HG03095 (cell line): Measurements from ENCODE around the gene ANKZF1.
A peak's percentile ranks its signal among the peaks of the same experiment; 100 is the strongest.

Source experiments
- ATAC-seq: cut with Tn5 transposase; IDR thresholded peaks from one replicate; pipeline ENCODE4 v1.9.1; 2021; ENCODE audit warnings: moderate library complexity; ENCODE audit not compliant: unreplicated experiment

The ANKZF1 gene

DNA sequence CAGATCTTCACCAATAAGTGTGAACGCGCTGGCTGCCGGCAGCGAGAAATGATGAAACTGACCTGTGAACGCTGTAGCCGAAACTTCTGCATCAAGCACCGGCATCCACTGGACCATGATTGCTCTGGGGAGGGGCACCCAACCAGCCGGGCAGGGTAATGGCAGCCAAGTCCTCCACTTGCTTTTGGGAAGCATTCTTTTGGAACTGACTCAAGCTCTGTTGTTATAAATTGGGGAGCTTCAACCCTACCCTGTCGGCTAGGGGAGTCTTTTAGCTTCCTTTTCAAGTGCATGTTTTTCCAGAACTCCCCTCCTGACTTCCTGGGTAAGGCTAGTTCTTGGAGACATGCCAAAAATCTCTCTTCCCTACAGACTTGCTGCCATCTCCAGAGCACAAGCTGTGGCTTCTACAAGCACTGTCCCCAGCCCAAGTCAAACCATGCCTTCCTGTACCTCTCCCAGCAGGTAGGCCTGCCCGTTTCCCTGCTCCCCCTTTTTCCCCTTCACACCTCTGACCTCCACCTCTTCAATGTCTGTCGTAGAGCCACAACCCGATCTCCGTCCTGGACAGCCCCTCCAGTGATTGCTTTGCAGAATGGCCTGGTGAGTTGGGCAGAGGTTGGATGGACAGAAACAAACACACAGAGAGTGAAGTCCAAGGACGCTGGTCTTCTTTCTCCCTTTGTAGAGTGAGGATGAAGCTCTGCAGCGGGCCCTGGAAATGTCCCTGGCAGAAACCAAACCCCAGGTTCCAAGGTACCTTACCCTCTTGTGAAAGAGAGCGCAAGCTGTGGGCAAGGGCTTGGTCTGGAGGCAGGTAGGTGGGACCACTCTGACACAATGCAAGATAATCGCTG, 21.5 kb upstream of the ANKZF1 start:
- no peak for ATAC-seq

DNA sequence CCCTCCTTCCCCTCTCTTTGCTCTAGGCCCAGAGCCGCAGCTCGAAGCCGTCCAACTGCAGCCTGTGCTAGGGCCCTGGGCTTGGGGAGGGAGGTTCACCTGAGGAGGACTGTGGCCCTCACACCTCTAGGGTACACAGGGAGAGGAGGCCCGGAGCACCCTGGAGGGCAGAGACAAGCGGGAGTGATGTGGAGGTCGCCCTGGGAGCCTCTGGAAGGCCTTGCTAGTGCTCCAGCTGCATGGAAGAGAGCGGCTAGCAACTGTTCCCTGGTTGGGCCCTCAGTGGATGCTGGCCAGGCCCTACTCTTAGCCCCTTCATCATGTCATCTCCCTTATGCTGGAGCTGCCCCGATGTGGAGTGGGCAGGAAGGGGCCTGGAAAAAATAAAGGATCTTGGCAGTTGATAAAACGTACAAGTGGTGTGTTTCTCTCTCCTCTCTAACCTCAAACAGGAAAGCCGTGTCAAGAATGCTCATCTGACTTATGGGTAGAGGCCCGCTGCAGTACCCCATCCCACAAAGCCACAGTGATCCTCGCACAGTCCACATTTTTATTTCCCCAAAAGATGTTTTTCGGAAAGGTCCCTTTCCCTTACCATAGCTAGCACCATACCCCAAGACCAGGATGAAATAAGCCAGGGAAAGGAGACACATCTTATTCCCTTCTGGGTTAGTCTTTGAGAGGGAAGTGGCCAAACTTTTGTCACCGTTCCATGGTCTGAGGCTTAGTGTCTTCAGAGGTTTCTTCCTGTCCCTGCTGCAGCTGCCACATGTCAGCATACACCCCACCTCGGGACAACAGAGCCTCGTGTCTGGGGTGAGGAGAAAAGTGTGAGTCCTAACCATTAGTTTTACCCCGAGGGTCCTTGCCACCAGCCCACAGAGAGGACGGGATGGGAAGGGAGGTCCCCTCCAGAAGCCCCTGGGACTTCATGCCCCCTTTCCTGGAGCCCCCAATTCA, 20.1 kb upstream of the ANKZF1 start:
- no peak for ATAC-seq

DNA sequence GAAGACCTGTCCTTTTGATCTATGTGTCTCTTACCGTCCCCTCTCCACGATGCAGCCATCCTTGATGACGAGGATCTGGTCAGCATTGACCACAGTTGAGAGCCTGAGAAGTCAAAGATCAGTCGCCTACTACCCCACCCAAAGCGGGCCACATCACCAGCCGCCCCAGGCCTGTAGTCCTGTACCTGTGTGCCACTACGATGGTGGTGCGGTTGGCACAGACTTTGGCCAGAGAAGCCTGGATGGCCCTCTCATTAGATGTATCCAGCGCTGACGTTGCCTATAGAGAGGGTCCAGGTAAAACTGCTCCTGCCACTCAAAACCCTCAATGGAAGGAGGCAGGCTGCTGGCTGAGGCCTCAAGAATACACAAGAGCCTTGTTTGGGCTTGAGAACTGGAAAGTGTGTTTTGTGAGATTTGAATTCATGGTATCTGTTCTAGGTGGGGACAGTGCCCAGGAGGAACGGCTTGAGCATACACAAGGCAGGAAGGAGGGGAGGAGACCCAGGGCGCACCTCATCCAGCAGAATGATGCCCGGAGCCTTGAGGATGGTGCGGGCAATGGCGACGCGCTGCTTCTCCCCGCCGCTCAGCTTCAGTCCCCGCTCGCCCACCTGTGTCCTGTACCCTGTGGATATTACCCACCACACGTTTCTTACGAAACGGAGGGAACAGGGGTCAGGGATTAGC, 19.3 kb upstream of the ANKZF1 start:
- no peak for ATAC-seq

DNA sequence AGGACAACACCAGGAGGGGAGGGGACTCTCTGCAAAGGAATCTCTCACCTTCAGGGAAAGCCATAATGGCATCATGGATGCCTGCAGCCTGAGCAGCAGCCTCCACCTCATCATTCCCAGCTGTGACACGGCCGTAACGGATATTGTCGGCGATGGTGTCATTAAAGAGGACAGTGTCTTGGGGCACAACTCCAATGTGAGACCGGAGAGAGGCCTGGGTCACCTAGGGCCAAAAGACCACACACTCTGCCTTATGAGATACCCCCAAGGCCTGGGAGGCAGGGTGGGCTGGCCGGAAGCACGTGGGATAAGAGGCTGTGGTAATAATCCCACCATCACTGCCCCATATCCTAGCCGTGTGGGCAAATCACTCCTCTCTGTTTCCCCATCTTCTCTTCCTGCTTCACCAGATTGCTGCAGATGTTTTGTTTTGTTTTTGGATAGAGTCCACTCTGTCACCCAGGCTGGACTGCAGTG, 18.7 kb upstream of the ANKZF1 start:
- ATAC-seq = no peak

DNA sequence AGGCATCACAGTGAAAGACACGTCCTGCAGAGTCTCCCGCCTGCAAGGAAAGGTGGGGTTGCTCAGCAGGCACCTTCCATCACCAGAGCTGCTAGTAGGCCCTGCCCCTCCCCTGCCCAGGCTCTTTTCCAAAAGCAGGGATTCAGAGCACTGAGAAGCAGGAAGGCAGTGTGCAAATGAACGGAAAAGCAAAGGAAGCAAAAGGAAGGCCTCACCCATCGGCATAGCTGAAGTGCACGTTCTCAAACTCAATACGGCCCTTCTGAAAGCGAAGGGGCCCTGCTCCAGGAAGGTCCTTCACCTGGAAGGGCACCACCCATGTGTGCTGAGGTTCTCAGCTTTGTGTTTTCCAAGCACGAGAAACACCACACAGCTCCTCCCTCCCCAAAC, 16.6 kb upstream of the ANKZF1 start:
- no peak for ATAC-seq

DNA sequence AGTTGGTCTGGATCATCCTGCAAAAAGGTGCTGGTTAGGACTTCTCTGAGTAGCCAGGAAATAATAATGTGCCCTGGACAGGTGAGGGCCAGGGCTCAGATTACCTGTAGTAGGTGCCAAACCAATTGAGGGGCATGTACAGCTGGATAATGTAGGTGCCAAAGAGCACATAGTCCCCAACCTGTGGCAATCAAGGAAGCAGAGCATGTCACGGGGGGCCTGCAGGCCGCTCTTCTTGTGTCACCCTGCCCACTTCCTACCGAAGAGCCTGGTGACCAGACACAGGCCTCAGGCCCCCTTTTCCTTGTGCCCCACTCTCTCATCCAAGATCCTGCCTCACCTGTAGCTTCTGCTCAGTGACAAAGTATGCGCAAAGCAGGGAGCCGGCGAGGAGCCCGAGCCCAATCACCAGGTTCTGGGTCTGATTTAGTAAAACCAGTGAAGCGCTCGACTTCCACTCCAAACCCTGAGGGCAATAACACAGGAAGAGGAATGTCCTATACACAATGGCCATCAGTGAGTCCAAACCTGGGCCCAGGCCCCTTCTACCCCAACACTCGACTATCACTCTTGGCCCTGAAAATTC, 16.0 kb upstream of the ANKZF1 start:
- no peak for ATAC-seq

DNA sequence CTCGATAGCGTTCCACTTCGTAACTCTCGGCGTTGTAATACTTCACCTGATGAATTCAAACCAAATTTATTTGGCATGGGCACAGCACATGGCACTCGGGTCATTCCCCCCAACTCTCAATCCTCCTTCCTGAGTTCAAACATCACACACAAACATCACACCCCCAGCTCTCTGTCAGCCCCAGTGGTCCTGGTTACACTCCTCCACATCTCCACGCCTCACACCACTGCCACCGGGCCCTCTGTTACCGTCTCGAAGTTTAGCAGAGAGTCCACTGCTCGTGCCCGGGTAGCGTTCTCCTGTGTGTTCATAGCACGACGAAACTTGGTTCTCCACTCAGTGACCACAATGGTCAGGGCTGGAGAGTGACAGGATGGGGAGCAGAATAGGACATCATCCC, 15.5 kb upstream of the ANKZF1 start:
- no peak for ATAC-seq

DNA sequence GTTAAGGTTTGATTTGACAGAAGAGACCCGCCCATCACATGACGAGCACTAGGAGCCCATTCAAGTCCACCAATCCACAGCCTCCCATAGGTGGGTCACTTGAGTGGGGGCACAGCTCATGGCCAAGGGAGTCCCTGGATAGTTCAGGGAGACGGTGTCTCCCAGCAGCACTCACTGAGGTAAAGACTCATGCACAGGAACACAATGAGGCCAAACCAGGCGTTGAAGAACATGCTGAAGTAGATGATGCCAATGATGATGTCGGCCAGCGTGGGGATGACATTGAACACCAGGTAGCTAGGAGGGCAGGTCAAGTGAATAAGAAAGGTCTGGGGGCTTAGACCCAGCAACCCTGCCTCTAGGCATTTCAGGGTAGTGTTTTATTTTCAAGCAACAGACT, 14.8 kb upstream of the ANKZF1 start:
- ATAC-seq = no peak

DNA sequence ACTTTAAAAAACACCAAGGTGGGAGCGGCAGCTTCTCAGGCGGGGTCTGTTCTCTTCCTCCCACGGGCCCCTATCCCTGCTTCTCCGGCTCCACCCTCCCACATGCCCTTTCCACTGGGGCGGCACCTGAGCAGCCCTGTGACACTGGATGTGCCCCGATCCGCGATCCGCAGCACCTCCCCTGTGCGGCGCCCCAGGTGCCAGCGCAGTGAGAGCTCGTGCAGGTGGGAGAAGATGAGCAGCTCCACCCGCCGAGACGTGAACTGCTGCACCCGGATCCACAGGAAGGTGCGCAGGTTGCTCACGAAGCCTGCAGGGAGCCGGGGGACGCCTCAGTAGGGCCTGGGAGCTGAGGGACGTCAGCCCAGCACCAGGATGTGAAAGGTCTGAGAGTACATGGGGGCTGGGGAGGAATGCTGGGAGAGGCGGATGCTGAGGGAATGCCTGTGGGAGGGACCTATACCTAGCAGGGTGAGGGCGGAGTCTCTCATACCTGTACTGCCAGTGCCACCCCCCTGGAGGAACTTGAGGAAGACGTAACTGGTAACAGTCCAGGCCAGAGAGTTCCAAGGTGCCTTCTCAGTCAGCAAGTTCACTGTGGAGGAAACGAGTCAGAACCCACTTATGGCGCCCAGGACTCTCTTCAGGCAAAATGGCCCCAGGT, 13.6 kb upstream of the ANKZF1 start:
- no peak for ATAC-seq

DNA sequence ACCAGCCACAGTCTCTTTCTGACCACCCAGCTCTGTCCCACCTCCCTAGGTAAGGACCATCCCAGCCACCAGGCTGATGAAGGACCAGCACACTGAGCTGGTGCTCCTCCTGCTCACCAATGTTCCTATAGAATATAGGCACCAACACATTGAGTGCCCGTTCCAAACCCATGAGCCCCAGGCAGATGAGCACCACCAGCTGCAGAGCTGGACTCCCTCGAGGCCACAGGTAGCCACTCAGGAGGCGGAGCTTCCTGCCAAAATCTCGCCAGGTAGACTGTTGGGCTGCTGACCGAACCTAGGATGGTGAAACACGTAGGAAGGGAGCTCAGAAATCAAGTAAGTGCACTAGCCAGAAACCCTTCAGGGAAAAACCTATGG, 13.1 kb upstream of the ANKZF1 start:
- no peak for ATAC-seq

DNA sequence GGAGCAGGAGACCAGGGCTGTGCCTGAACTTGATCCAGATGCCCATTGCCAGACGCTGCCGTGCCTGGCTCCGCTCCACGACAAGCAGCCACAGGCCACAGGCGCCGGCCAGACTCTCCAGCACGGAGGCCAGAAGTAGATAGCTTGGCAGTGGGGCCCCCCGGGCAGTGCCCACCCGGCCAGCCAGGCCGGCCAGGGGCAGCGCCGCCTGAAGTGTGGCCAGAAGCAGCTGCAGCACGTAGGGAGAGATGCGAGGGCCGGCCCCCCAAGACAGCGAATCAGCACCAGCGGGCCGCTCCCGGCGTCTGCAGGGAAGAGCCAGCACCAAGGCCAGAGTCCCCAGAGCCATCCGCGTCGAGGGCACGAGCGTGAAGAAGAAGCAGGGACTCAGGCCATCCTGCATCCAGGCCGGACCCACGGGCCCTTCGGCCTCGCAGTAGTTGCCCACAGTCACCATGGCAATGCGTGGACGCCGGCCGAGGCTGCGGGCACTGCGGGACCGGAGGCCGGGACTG, 11.3 kb upstream of the ANKZF1 start:
- peak; percentile 22 for ATAC-seq

DNA sequence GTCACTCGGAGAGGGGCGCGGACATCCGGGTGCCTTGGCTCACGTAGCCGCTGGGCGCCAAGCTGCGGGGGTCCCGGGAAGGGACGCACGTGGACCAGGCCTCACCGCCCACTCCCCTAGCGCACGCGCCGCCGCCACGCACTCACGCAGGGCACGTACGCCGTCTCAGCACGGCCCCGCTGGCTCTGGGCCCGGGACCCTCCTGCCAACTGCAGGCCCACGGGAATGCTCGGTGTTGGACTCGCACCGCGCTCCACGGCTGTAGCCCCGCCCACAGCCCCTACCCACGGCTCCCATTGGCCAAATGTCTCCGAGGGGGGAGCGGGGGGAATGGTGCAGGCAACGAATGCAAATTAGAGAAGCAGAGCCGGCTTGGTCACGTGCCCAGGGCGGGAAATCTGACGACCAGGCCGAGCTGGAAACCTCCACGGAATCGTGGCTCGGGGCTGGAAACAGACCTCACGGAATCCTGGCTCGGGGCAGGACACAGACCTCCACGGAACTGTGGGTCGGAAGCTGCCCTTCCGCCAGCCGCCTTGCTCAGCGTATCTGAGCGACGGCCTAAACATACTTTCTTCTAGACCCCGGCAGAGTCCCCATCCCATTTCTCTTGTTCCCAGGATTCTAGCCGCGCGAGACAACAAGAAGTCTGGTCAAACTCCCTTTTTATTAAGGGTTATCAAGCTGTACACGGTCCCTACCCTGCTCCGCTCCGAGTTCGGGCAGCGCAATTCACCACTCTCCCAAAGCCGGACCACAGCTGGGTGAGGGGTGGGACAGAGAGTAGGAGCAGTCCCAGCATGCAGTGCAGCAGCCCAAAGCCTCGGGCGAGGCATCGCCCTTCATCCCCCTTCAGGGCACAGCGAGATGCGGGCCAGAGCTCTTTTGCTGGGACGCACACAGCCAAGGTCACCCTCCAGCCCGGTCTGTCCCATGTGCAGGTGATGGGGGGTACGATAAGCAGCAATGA, 10.6 kb upstream of the ANKZF1 start, which contains the start of gene ABCB6:
Gene ABCB6 (minus strand): TSS at position 227 of the 970 bp plus-strand sequence. CDS start 285 bp downstream, outside the sequence.
- peak; percentile 77 for ATAC-seq

DNA sequence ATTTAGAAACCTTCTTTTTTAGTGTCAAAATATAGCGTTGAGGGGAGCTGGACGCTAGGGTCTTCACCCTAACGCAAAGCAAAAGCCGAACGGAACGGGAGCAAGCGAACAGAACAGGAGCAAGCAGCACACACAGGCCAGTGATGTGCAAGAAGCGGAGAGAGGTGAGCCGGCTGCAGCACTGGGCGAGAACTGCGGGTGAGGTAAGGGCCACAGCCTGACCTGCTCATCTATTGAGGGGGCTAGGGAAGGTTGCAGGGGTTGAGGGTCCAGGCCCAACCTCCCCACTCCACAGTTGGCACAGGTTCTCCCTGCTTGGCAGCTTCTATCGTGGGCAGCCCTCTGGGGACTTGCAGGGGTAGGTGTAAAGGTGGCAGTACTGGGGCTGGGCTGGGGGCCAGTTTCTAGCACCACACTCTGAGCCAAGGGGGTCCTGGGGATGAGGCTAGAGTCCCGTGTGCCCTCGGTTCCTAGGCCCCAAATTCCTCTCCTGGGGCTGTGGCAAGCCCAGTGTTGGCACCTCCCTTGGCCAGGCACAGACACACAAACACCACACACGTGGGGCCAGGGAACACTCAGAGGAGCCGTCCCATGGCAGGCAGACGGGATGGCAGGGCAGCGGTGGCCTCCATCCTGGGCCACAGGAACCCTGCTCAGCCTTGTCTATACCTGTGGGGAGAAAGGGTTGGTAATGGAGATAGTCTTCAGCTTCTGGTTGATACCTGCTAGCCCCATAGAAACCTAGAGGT, 9.6 kb upstream of the ANKZF1 start:
- ATAC-seq = no peak

DNA sequence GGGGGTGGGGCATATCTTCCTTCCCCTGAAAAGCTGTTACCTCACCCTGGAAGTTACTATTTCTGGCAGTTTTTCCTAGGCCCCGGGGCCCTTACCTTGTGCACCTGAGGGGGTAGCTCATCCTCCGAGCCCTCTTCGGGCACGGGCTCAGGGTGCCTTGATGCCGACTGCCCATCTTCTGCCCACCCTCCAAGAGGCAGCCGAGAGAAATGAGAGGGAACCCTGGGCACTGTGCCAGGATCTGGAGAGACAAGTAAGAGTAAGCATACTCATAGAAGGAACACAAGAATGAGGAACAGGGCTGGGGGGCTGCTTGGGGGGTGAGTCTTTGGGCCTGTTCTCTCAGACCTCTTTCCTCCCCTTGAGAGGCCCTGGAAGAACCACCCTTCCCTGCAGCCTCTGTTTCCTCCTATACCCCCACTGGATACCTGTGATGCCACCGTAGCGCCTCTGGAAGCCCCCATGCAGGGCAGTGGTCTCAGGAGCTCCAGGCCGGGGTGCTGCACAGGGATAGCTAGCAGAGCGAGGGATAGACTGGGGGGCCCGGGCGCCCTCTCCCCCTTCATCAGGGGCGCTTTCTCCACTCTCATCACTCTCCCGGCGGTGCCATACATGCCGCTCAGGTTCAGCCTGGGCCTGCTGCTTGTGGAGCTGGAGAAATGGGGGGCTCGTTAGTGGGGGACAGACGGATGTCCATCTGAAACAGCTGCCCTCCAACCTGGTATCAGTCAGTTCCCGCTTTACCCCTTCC, 8.8 kb upstream of the ANKZF1 start:
- no peak for ATAC-seq

DNA sequence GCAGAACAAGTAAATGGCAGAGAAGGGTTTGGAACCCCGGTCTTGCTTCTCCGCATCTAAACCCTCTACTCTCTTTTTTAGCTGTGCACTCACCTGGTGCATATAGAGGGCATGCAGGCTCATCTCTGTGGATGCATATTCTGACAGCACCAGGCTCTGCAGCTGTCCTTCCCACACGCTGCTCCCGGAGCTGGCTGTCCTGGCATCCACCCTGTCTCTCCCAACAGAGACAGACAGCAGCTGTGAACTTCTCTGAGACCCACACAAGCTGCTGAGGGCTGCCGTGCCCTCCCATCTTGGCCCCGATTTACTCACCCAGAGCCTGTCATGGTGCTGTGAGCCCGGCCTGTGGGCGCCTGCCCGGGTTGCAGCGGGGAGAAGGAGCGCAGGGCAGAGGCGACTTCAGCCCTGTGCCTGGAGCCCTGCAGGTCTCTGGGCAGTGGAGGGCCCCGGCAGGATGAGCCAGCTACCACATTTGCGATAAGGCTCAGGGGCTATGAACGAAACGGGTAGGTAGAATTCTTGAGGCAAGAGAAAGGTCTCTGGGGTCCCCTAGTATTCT, 7.6 kb upstream of the ANKZF1 start:
- no peak for ATAC-seq

DNA sequence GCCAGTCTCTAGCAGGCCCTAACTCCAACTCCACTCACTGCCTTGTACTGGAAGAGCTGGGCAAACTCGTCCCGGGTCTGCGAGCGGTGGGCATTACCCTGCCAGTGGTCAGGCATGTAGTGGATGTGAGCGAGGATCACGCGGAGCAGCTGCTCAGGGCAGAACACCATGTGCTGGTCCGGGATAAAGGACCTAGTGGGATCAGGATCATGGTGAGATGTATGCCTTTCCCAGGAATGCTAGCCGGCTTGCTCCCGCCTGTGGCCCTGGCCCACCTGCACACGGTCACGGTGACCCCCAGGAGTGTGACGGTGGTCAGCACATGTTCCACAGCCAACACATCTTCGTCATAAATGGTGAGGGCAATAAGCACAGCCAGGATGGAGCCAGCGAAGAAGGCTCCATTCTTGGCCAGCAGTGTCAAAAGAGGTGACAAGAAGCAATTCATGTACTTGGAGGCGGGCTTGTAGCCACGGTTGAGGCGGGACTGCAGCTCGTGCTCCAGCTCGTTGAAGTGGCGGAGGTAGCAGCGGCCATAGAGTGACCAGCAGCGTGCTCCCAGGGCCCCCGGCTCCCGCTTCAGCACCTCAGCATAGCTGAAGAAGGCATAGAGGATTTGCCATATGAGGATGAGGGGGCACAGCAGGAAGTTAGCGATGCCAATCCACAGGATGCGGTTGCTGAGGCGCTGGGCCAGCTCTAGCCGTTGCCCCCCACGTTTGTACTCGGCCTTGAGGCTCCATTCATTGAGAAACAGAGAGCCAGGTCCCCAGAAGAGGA, 5.6 kb upstream of the ANKZF1 start:
- no peak for ATAC-seq
